Measurements from ENCODE around the gene DNAL4.

The DNAL4 gene

GRCh38 chr22:38786631-38787030 is 7.3 kb downstream of the DNAL4 start:
- DNase-seq (ENCODE audit: low spot score), result no peak

GRCh38 chr22:38784856-38785255 is 9.1 kb downstream of the DNAL4 start:
- DNase-seq (ENCODE audit: low spot score), result no peak

- no peak for DNase-seq (ENCODE audit: low spot score)
These were observed 9.9 kb downstream of the DNAL4 start for GRCh38 chr22:38784035-38784434.

- DNase-seq (ENCODE audit: low spot score), result no peak
These were observed 10.8 kb downstream of the DNAL4 start for GRCh38 chr22:38783095-38783615.

GRCh38 chr22:38782402-38783094 is 11.4 kb downstream of the DNAL4 start:
- no peak for DNase-seq (ENCODE audit: low spot score)

GRCh38 chr22:38781033-38781432 is 12.9 kb downstream of the DNAL4 start:
- DNase-seq (ENCODE audit: low spot score), result no peak

GRCh38 chr22:38777087-38777671 is 16.8 kb downstream of the DNAL4 start:
- DNase-seq (ENCODE audit: low spot score), result no peak

GRCh38 chr22:38776086-38776485 is 17.9 kb downstream of the DNAL4 start:
- no peak for DNase-seq (ENCODE audit: low spot score)

- no peak for DNase-seq (ENCODE audit: low spot score)
These were observed 18.3 kb downstream of the DNAL4 start for GRCh38 chr22:38775656-38776055.

- DNase-seq (ENCODE audit: low spot score), result no peak
These were observed 19.3 kb downstream of the DNAL4 start for GRCh38 chr22:38774496-38775166.

- DNase-seq (ENCODE audit: low spot score), result no peak
These were observed 20.5 kb downstream of the DNAL4 start for GRCh38 chr22:38773363-38773946.

GRCh38 chr22:38772623-38772873 is 21.4 kb downstream of the DNAL4 start:
- DNase-seq (ENCODE audit: low spot score), result no peak

- DNase-seq (ENCODE audit: low spot score), result no peak
These were observed 23.5 kb downstream of the DNAL4 start for GRCh38 chr22:38770257-38770949.

GRCh38 chr22:38768036-38768435 is 25.9 kb downstream of the DNAL4 start:
- DNase-seq (ENCODE audit: low spot score), result no peak

GRCh38 chr22:38767313-38767712 is 26.6 kb downstream of the DNAL4 start:
- no peak for DNase-seq (ENCODE audit: low spot score)

GRCh38 chr22:38766076-38766777 is 27.7 kb downstream of the DNAL4 start:
- DNase-seq (ENCODE audit: low spot score), result peak; percentile 76

GRCh38 chr22:38762551-38762983 is 31.4 kb downstream of the DNAL4 start:
- no peak for DNase-seq (ENCODE audit: low spot score)

GRCh38 chr22:38761202-38762162 is 32.5 kb downstream of the DNAL4 start:
- DNase-seq (ENCODE audit: low spot score), result no peak

- no peak for DNase-seq (ENCODE audit: low spot score)
These were observed 33.3 kb downstream of the DNAL4 start for GRCh38 chr22:38760477-38761201.

- DNase-seq (ENCODE audit: low spot score), result no peak
These were observed 34.9 kb downstream of the DNAL4 start for GRCh38 chr22:38759005-38759404.
